ENCODE data around the gene GPR108.
"Not testable (repeated sequence)": the region's sequence is repeated elsewhere in the genome, so short reads cannot be mapped to it uniquely, and the experiment has no call there.

GPR108 gene

GRCh38 chr19:6737284-6737872 is at the start of gene GPR108:
GPR108 (minus strand) TSS chr19:6737580; CDS start chr19:6737576, 4 bp downstream.
- DNase-seq (ENCODE audit: low read depth in 2 of 2, low spot score in 1 of 2): peak; percentile 97 to 99

DNA sequence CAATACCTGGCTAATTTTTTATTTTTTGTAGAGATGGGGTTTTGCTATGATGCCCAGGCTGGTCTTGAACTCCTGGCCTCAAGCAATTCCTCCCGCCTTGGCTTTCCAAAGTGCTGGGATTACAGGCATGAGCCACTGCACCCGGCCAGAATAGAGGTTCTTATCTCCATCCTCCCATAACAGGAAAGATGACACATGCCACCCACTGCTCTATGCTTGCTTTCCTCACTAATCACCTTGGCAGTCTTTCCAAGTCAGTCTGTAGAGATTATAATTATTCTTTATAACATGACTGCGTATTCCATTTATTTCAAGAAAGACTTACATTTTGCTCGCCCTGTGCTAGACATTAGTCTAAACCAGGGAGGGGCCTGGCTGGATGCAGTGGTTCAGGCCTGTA is 41.8 kb upstream of the GPR108 start:
- no peak for DNase-seq (ENCODE audit: low read depth in 2 of 2, low spot score in 1 of 2)

- DNase-seq (ENCODE audit: low read depth in 2 of 2, low spot score in 1 of 2): no peak
Measured at GRCh38 chr19:6778386-6778785, 41.0 kb upstream of the GPR108 start.

DNA sequence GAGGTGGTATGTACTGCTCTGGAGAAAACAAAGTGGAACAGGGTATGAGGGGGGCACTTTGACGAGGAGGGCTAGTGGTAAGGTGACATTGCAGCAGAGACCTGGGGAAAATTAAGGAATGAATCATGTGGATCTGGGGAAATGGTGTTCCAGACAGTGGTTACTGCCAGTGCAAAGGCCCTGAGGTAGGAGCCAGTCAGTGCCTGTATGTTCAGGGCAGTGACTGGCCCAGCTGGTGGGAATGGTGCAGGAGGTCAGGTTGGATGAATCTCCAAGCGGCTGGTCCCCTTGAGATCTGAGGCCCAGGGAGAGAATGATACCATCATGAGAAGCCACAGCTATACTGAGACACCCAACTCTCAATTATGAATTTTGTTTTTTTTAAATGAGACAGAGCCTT is 40.1 kb upstream of the GPR108 start:
- no peak for DNase-seq (ENCODE audit: low read depth in 2 of 2, low spot score in 1 of 2)

GRCh38 chr19:6776999-6777398 is 39.6 kb upstream of the GPR108 start:
- no peak for DNase-seq (ENCODE audit: low read depth in 2 of 2, low spot score in 1 of 2)

- DNase-seq (ENCODE audit: low read depth in 2 of 2, low spot score in 1 of 2): not testable (repeated sequence)
Measured at GRCh38 chr19:6776045-6776444, 38.7 kb upstream of the GPR108 start.

- DNase-seq (ENCODE audit: low read depth in 2 of 2, low spot score in 1 of 2): no peak
Measured at GRCh38 chr19:6774821-6775707, 37.7 kb upstream of the GPR108 start.

- peak; percentile 5 to 16 for DNase-seq (ENCODE audit: low read depth in 2 of 2, low spot score in 1 of 2)
Measured at GRCh38 chr19:6773323-6773931, 36.0 kb upstream of the GPR108 start.

DNA sequence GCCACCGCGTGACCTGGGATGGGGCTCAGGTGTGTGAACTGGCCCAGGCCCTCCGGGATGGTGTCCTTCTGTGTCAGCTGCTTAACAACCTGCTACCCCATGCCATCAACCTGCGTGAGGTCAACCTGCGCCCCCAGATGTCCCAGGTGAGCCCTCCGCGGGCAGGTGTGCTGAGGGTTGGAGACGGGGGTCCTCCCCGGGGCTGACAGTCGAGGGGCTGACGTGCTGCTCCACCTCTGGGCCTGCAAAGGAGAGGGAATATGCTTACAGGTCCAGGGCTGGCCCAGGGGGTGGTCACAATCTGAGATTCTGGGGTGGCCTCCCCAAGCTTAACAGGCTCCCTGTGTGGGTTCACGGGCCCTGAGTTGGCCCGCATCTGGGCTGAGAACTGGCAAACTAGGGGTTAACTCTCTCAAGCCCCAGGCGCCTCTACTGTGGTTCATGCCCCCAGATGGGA is 35.5 kb upstream of the GPR108 start:
- no peak for DNase-seq (ENCODE audit: low read depth in 2 of 2, low spot score in 1 of 2)

GRCh38 chr19:6772028-6772865 is 34.9 kb upstream of the GPR108 start, which contains the start of gene VAV1:
VAV1 (plus strand) TSS chr19:6772708; CDS start chr19:6772808, 100 bp downstream.
- DNase-seq (ENCODE audit: low read depth in 2 of 2, low spot score in 1 of 2): peak; percentile 68 to 78

- not testable (repeated sequence) for DNase-seq (ENCODE audit: low read depth in 2 of 2, low spot score in 1 of 2)
Measured at GRCh38 chr19:6771648-6772027, 34.3 kb upstream of the GPR108 start.

- no peak for DNase-seq (ENCODE audit: low read depth in 2 of 2, low spot score in 1 of 2)
Measured at GRCh38 chr19:6769006-6769619, 31.7 kb upstream of the GPR108 start.

- no peak for DNase-seq (ENCODE audit: low read depth in 2 of 2, low spot score in 1 of 2)
Measured at GRCh38 chr19:6768236-6768785, 30.9 kb upstream of the GPR108 start.

DNA sequence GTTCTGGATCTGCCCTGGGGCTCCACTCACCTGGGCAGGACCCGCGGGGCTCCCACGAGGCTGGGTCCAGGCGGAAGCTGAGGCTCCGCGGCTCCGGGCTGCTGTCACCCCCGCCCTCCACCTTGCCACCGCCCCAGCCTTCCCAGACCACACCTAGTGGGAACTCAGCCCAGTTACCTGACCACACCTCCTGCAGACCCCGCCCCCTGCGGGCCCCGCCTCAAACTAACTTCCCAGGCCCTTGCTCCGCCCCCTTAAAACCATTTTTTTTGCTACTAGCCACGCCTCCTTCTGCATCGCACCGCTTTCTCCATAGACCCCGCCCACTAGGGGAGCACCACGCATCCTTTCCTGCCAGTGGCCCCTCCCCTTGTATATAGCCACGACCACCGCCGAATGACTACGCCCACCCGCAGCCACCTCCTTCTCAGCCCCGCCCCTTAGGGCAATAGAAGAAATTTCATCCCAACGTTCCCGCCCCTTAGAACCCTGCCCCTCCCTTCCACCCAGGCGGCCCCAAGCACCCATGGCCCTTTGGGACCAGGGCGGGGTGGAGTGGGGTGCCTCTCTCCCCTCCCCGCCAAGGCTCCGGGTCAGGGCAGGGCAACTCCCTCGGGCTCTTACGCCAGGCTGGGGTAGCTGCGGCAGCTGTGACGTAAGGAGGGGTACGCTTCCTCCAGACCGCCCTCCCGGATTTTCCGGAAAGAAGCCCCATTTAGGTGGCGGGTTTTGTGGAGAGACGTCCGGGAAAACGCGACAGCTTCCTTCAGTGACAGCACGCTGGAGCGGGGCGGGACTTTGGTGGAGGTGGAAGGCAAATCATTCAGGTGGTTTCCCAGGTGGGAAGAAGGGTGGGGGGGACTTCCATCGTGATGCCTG is 30.2 kb upstream of the GPR108 start, which contains the start of gene SH2D3A:
TSS of gene SH2D3A (minus strand) at position 79 of the 879 bp plus-strand sequence. CDS start 3,687 bp downstream, outside the sequence.
- DNase-seq (ENCODE audit: low read depth in 2 of 2, low spot score in 1 of 2): peak; percentile 85 to 89

GRCh38 chr19:6767081-6767356 is 29.6 kb upstream of the GPR108 start:
- DNase-seq (ENCODE audit: low read depth in 2 of 2, low spot score in 1 of 2): no peak

GRCh38 chr19:6766357-6767080 is 29.1 kb upstream of the GPR108 start:
- DNase-seq (ENCODE audit: low read depth in 2 of 2, low spot score in 1 of 2): no peak

- DNase-seq (ENCODE audit: low read depth in 2 of 2, low spot score in 1 of 2): no peak
Measured at GRCh38 chr19:6765738-6766356, 28.5 kb upstream of the GPR108 start.

- not testable (repeated sequence) for DNase-seq (ENCODE audit: low read depth in 2 of 2, low spot score in 1 of 2)
Measured at GRCh38 chr19:6762253-6762797, 24.9 kb upstream of the GPR108 start.
